ENCODE results near the gene SPAG16. TPM values are rescaled to one million over a fixed set of nuclear protein-coding genes. Genes with fewer than 3 reads are reported as not detected.

Gene SPAG16
- total and polyA plus RNA-seq, 3 donors from 2014 or later = 69.7 to 111 (median 80.7) TPM

DNA sequence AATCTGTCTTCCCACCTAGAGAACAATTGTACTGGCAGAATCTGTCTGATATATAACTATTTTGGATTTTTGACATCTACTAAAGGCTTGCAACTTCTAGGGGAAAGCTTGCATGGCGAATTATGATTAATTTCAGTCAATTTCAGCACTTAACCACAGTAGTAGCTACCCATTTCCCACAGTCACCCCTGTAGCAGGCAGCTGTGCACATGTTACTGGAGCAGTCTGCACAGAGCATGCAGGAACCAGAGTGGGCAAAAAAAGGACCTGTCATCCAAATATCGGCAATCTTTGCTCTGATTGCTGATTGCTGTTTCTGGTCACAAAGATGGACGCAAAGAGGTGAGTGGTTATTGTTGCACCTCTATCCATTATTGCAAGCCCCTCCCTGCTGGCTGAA is 473.3 kb downstream of the SPAG16 start:
- no peak for DNase-seq
- no peaks in the 10 kb centered on the region for H3K4me1 ChIP-seq
- WGBS, 2 donors = 88 to 98% methylated on average over 3 of the region's 3 CpGs
- intact Hi-C loops (cut with DNase I; ENCODE audit: low total_unique reads) = no loop called here
- no peaks in the 10 kb centered on the region for H3K36me3 ChIP-seq (ENCODE audit: low read depth, missing control alignments)
- no peaks in the 10 kb centered on the region for H3K27me3 ChIP-seq
- no peaks in the 10 kb centered on the region for H3K9me3 ChIP-seq
- no peak for TF ChIP-seq POLR2A (IDR thresholded peaks at IDR 0.05)
- TF ChIP-seq, protein P1, sequence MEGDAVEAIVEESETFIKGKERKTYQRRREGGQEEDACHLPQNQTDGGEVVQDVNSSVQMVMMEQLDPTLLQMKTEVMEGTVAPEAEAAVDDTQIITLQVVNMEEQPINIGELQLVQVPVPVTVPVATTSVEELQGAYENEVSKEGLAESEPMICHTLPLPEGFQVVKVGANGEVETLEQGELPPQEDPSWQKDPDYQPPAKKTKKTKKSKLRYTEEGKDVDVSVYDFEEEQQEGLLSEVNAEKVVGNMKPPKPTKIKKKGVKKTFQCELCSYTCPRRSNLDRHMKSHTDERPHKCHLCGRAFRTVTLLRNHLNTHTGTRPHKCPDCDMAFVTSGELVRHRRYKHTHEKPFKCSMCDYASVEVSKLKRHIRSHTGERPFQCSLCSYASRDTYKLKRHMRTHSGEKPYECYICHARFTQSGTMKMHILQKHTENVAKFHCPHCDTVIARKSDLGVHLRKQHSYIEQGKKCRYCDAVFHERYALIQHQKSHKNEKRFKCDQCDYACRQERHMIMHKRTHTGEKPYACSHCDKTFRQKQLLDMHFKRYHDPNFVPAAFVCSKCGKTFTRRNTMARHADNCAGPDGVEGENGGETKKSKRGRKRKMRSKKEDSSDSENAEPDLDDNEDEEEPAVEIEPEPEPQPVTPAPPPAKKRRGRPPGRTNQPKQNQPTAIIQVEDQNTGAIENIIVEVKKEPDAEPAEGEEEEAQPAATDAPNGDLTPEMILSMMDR (IDR thresholded peaks at IDR 0.05) = no peak
- no peak overlapping the region for H3K4me3 ChIP-seq
- H3K27ac ChIP-seq = no peak overlapping the region

DNA sequence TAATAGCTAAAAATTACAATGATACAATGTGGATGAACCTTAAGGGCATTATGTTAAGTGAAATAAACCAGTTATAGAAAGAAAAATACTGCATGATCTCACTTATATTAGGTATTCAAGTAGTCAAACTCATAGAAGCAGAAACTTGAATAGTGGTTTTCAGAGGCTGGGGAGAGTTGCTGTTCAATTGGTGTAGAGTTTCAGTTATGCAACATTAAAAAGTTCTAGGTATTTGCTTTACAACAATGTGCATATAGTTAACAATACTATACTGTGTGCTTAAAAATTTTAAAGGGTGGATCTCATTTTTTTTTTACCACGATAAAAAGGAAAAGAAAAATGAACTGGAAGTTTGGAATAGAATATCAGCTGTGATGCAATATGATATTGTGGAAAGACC is 479.1 kb downstream of the SPAG16 start:
- H3K9me3 ChIP-seq = no peaks in the 10 kb centered on the region
- no peak overlapping the region for H3K27ac ChIP-seq
- intact Hi-C loops (cut with DNase I; ENCODE audit: low total_unique reads) = no loop called here
- no peaks in the 10 kb centered on the region for H3K36me3 ChIP-seq (ENCODE audit: low read depth, missing control alignments)
- no peak overlapping the region for H3K4me3 ChIP-seq
- 70 to 78% methylated on average over 1 of the region's 1 CpG for WGBS, 2 donors
- TF ChIP-seq, protein P1 (IDR thresholded peaks at IDR 0.05) = no peak
- no peak for TF ChIP-seq POLR2A (IDR thresholded peaks at IDR 0.05)
- no peaks in the 10 kb centered on the region for H3K4me1 ChIP-seq
- DNase-seq = no peak
- H3K27me3 ChIP-seq = no peaks in the 10 kb centered on the region

DNA sequence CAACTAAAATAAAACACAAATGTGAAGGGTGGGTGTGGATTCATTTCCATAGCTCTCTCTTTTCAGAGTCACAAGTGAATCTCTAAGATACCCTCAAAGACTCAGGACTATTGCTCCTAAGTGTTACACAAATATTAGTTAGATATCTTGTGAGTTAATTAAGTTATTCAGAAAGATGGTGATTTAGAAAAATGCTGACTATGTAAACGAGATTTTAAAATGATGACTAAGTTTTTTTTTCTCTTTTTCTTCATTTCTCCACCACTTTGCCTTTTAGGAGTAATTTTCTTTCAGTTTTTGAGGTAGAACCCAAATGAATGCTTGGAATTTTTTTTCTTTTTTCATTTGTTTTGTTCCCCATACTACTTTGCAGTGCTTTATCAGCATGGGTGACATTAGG is 479.7 kb downstream of the SPAG16 start:
- Histone ChIP-seq H3K4me1 (no peaks in the 10 kb centered on the region), H3K9me3 (no peaks in the 10 kb centered on the region), H3K36me3 (ENCODE audit: low read depth, missing control alignments) (no peaks in the 10 kb centered on the region), H3K27me3 (no peaks in the 10 kb centered on the region), H3K27ac (no peak overlapping the region), H3K4me3 (no peak overlapping the region)
- no peak for DNase-seq
- TF ChIP-seq, protein P1 (IDR thresholded peaks at IDR 0.05) = no peak
- TF ChIP-seq POLR2A (IDR thresholded peaks at IDR 0.05) = no peak
- intact Hi-C loops (cut with DNase I; ENCODE audit: low total_unique reads) = no loop called here
- WGBS, 2 donors = 55 to 61% methylated on average over 1 of the region's 1 CpG

DNA sequence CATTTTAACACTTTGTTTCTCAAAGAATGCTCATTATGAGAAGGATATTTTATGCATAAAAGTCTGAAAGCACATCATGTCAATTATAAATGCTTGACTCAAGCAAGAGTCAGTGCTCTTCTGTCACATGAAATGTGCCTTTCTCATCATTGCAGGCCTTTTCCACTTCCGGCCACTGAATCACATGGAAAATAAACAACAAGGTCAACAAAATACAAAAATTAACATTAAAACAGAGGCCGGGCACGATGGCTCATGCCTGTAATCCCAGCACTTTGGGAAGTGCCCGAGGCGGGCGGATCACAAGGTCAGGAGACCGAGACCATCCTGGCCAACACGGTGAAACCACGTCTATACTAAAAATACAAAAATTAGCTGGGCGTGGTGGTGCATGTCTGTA is 480.6 kb downstream of the SPAG16 start:
- Histone ChIP-seq H3K36me3 (ENCODE audit: low read depth, missing control alignments) (no peaks in the 10 kb centered on the region), H3K4me3 (no peak overlapping the region), H3K9me3 (no peaks in the 10 kb centered on the region), H3K27ac (no peak overlapping the region), H3K27me3 (no peaks in the 10 kb centered on the region), H3K4me1 (no peaks in the 10 kb centered on the region)
- intact Hi-C loops (cut with DNase I; ENCODE audit: low total_unique reads) = no loop called here
- 85 to 90% methylated on average over 10 of the region's 10 CpGs for WGBS, 2 donors
- TF ChIP-seq POLR2A (IDR thresholded peaks at IDR 0.05) = no peak
- TF ChIP-seq, protein P1 (IDR thresholded peaks at IDR 0.05) = no peak
- no peak for DNase-seq

DNA sequence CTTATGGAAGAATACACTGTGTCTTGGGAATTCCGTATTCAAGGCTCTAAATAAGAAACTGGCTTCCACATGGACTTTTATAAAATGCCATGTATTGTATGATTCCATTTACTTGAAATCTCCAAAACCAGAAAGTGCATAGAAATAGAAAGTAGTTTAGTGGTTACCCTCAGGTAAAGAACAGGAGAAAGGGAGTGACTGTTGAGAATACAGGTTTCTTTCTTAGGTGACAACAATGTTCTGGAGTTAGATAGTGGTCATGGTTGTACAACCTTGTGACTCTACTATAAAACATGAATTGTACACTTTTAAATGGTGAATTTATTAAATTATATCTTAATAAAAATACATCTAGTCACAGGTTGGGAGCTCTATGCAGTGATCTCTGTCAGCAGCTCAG is 481.8 kb downstream of the SPAG16 start:
- no peak overlapping the region for H3K4me3 ChIP-seq
- H3K27ac ChIP-seq = no peak overlapping the region
- no peak for TF ChIP-seq POLR2A (IDR thresholded peaks at IDR 0.05)
- no peaks in the 10 kb centered on the region for H3K9me3 ChIP-seq
- 67 to 96% methylated on average over 1 of the region's 1 CpG for WGBS, 2 donors
- intact Hi-C loops (cut with DNase I; ENCODE audit: low total_unique reads) = no loop called here
- H3K27me3 ChIP-seq = no peaks in the 10 kb centered on the region
- H3K36me3 ChIP-seq (ENCODE audit: low read depth, missing control alignments) = no peaks in the 10 kb centered on the region
- DNase-seq = no peak
- no peaks in the 10 kb centered on the region for H3K4me1 ChIP-seq

All from testis (tissue), 3 donors.